A549 (cell line): Measurements from ENCODE around the gene SELPLG.
"Not testable (repeated sequence)": the region's sequence is repeated elsewhere in the genome, so short reads cannot be mapped to it uniquely, and the experiment has no call there.

Experiments
- CHD4 ChIP-seq: fragments of 200-600 bp; sonication (generic); IDR thresholded peaks from 2 replicates; pipeline ENCODE4 v1.6.1; 2016; ENCODE audit warnings: antibody characterized with exemption, mild to moderate bottlenecking, borderline replicate concordance
- CTCF ChIP-seq: fragments of >200 bp; sonication (Bioruptor Twin); formaldehyde crosslinking; IDR thresholded peaks from 3 replicates; pipeline ENCODE4 v1.5.1; 2016
- EP300 ChIP-seq, 2 experiments: fragments of >200 bp; sonication (Bioruptor Twin); formaldehyde crosslinking; IDR thresholded peaks; 2 replicates in 1 of 2; 3 replicates in 1 of 2; pipeline ENCODE4 v1.6.1; 2016 to 2017
- HMGXB4 ChIP-seq: fragments of 250-450 bp; sonication (Bioruptor Pico); IDR thresholded peaks from 2 replicates; pipeline ENCODE4 v1.5.0; 2021; ENCODE audit warnings: mild to moderate bottlenecking, moderate library complexity, borderline replicate concordance
- HOXA7 ChIP-seq: fragments of 250-450 bp; sonication (Bioruptor Pico); IDR thresholded peaks from 2 replicates; pipeline ENCODE4 v1.5.0; 2020; ENCODE audit warnings: mild to moderate bottlenecking, moderate library complexity
- MAX ChIP-seq: IDR thresholded peaks from 2 replicates; pipeline ENCODE4 v1.6.1; 2012
- PBX3 ChIP-seq: IDR thresholded peaks from 2 replicates; pipeline ENCODE4 v1.6.1; 2012
- POLR2A ChIP-seq: IDR thresholded peaks from 2 replicates; pipeline ENCODE4 v1.6.1; 2012; ENCODE audit warnings: mild to moderate bottlenecking, low read length
- RCOR1 ChIP-seq: fragments of 150-350 bp; IDR thresholded peaks from 2 replicates; pipeline ENCODE4 v1.6.1; 2014; ENCODE audit warnings: antibody characterized with exemption, low read length, low read depth
- TF ChIP-seq, protein P1 (sequence below): fragments of 200-600 bp; sonication (generic); IDR thresholded peaks from 2 replicates; pipeline ENCODE4 v1.6.1; 2016; ENCODE audit warnings: antibody characterized with exemption, mild to moderate bottlenecking, moderate library complexity
- TF ChIP-seq, protein P2 (sequence below): fragments of 450-650 bp; IDR thresholded peaks from 2 replicates; pipeline ENCODE4 v1.6.1; 2014; ENCODE audit warnings: antibody characterized with exemption

DNA sequence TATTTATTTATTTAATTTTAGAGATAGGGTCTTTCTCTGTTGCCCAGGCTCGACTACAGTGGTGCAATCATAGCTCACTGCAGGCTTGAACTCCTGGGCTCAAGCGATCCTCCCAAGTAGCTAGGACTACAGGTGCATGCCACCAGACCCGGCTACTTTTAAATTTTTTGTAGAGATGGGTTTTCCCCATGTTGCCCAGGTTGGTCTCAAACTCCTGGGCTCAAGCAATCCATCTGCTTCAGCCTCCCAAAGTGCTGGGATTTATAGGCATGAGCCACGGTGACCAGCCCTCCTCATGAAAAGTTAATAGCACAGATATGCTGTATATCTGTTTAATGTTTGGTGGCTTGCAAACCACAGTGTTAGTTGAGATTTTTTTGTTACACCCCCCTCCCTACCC, 2.4 kb downstream of the SELPLG start:
- TF ChIP-seq CTCF; EP300 (IDR thresholded peaks at IDR 0.05); POLR2A; PBX3; HOXA7 (CRISPR knock-in tag); HMGXB4 (CRISPR knock-in tag); CHD4; RCOR1; MAX: not testable (repeated sequence)
- TF ChIP-seq, protein P1, sequence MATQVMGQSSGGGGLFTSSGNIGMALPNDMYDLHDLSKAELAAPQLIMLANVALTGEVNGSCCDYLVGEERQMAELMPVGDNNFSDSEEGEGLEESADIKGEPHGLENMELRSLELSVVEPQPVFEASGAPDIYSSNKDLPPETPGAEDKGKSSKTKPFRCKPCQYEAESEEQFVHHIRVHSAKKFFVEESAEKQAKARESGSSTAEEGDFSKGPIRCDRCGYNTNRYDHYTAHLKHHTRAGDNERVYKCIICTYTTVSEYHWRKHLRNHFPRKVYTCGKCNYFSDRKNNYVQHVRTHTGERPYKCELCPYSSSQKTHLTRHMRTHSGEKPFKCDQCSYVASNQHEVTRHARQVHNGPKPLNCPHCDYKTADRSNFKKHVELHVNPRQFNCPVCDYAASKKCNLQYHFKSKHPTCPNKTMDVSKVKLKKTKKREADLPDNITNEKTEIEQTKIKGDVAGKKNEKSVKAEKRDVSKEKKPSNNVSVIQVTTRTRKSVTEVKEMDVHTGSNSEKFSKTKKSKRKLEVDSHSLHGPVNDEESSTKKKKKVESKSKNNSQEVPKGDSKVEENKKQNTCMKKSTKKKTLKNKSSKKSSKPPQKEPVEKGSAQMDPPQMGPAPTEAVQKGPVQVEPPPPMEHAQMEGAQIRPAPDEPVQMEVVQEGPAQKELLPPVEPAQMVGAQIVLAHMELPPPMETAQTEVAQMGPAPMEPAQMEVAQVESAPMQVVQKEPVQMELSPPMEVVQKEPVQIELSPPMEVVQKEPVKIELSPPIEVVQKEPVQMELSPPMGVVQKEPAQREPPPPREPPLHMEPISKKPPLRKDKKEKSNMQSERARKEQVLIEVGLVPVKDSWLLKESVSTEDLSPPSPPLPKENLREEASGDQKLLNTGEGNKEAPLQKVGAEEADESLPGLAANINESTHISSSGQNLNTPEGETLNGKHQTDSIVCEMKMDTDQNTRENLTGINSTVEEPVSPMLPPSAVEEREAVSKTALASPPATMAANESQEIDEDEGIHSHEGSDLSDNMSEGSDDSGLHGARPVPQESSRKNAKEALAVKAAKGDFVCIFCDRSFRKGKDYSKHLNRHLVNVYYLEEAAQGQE: not testable (repeated sequence)
- TF ChIP-seq, protein P2, sequence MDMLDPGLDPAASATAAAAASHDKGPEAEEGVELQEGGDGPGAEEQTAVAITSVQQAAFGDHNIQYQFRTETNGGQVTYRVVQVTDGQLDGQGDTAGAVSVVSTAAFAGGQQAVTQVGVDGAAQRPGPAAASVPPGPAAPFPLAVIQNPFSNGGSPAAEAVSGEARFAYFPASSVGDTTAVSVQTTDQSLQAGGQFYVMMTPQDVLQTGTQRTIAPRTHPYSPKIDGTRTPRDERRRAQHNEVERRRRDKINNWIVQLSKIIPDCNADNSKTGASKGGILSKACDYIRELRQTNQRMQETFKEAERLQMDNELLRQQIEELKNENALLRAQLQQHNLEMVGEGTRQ: not testable (repeated sequence)
